Suppressor macrophage (primary cell): ENCODE results near the gene SLC25A20.

Experiments
- DNase-seq, 4 experiments: peaks; one replicate each; pipeline ENCODE4 v3.0.0-alpha.2; 2020 to 2022

SLC25A20 gene

GRCh38 chr3:48897460-48898376 lies 964 bp downstream of the SLC25A20 start:
- DNase-seq = peak; percentile 13 to 50 (median 40)

GRCh38 chr3:48896936-48897335 lies 1.7 kb downstream of the SLC25A20 start:
- peak; percentile 50 to 72 (median 68) for DNase-seq

GRCh38 chr3:48894516-48894915 lies 4.2 kb downstream of the SLC25A20 start:
- no peak for DNase-seq

- no peak for DNase-seq
Observed at GRCh38 chr3:48891606-48892005, 7.1 kb downstream of the SLC25A20 start.

- no peak for DNase-seq
Observed at GRCh38 chr3:48885753-48886152, 12.9 kb downstream of the SLC25A20 start.

GRCh38 chr3:48881652-48882114 lies 17.0 kb downstream of the SLC25A20 start:
- DNase-seq = no peak

GRCh38 chr3:48881006-48881405 lies 17.7 kb downstream of the SLC25A20 start:
- DNase-seq = no peak

- DNase-seq = no peak
Observed at GRCh38 chr3:48879994-48880377, 18.7 kb downstream of the SLC25A20 start.

GRCh38 chr3:48879307-48879993 lies 19.2 kb downstream of the SLC25A20 start:
- DNase-seq = peak in 3 of 4 experiments; percentile 14 to 34 (median 32)

- DNase-seq = peak; percentile 48 to 81 (median 68)
Observed at GRCh38 chr3:48877671-48878070, 21.0 kb downstream of the SLC25A20 start.

GRCh38 chr3:48863122-48863521 lies 35.6 kb downstream of the SLC25A20 start:
- no peak for DNase-seq

- DNase-seq = peak; percentile 9 to 57 (median 48)
Observed at GRCh38 chr3:48859206-48859605, 39.5 kb downstream of the SLC25A20 start.

GRCh38 chr3:48858709-48859108 lies 40.0 kb downstream of the SLC25A20 start:
- DNase-seq = no peak

- DNase-seq = peak; percentile 9 to 33 (median 24)
Observed at GRCh38 chr3:48857641-48858040, 41.0 kb downstream of the SLC25A20 start.

GRCh38 chr3:48856469-48856868 lies 42.2 kb downstream of the SLC25A20 start:
- DNase-seq = no peak

GRCh38 chr3:48855681-48856447 lies 42.8 kb downstream of the SLC25A20 start:
- no peak for DNase-seq

- DNase-seq = no peak
Observed at GRCh38 chr3:48852151-48852550, 46.5 kb downstream of the SLC25A20 start.

GRCh38 chr3:48851407-48851806 lies 47.3 kb downstream of the SLC25A20 start:
- no peak for DNase-seq

GRCh38 chr3:48848816-48849515 lies 49.7 kb downstream of the SLC25A20 start:
- no peak for DNase-seq

GRCh38 chr3:48847504-48848423 lies 50.9 kb downstream of the SLC25A20 start, which contains the start of gene PRKAR2A:
PRKAR2A (minus strand) TSS chr3:48847874; CDS start chr3:48847596, 278 bp downstream.
- DNase-seq = peak; percentile 95 to 98 (median 97)

- DNase-seq = peak; percentile 56 to 81 (median 68)
Observed at GRCh38 chr3:48847053-48847503, 51.6 kb downstream of the SLC25A20 start.
